A673 (cell line): ENCODE results near the gene PHAF1. TPM values are rescaled to one million over a fixed set of nuclear protein-coding genes. Genes with fewer than 3 reads are reported as not detected.

Source experiments
- BruUV-seq: library from RNA; stranded (reverse); fragments of 400-500 nt; replicated peaks from 2 replicates; lab custom pipeline; 2021; lab: Mats Ljungman, UMichigan
- CTCF ChIA-PET: fragments of 300-600 bp; sonication (Branson Sonifier 250); formaldehyde crosslinking; loops from one replicate; lab custom pipeline; 2022; ENCODE audit warnings: antibody characterized with exemption; lab: Charles Lee
- POLR2A ChIA-PET: fragments of 300-600 bp; sonication (Branson Sonifier 250); formaldehyde crosslinking; loops from one replicate; lab custom pipeline; 2022; ENCODE audit warnings: antibody characterized with exemption; ENCODE audit not compliant: low non-redundant PET; lab: Charles Lee
- DNase-seq: peaks from one replicate; pipeline ENCODE4 v3.0.0-alpha.2; 2015; ENCODE audit warnings: low spot score
- H3K27ac ChIP-seq: fragments of 200-600 bp; sonication (generic); 2 replicates; pipeline ENCODE4 v1.5.1; 2016; ENCODE audit warnings: mixed run types, low read depth, mild to moderate bottlenecking, mixed read lengths, antibody characterized with exemption, low read length; ENCODE audit not compliant: poor library complexity, severe bottlenecking
- H3K27me3 ChIP-seq: fragments of 200-600 bp; sonication (generic); replicated peaks from 2 replicates; pipeline ENCODE4 v1.6.1; 2017; ENCODE audit warnings: mixed run types, low read depth, mild to moderate bottlenecking, mixed read lengths, antibody characterized with exemption, low read length; ENCODE audit not compliant: insufficient read depth, poor library complexity
- H3K36me3 ChIP-seq: fragments of 200-600 bp; sonication (generic); 2 replicates; pipeline ENCODE4 v1.6.1; 2016; ENCODE audit warnings: mixed run types, mild to moderate bottlenecking, mixed read lengths, antibody characterized with exemption, low read length; ENCODE audit not compliant: insufficient read depth, poor library complexity, severe bottlenecking
- H3K4me1 ChIP-seq: fragments of 200-600 bp; sonication (generic); 2 replicates; pipeline ENCODE4 v1.6.1; 2017; ENCODE audit warnings: mixed run types, mild to moderate bottlenecking, mixed read lengths, antibody characterized with exemption, low read length; ENCODE audit not compliant: insufficient read depth, poor library complexity, severe bottlenecking
- H3K4me3 ChIP-seq: fragments of 200-600 bp; sonication (generic); 2 replicates; pipeline ENCODE4 v1.5.1; 2016; ENCODE audit warnings: low read depth, mixed run types, mild to moderate bottlenecking, mixed read lengths, low read length; ENCODE audit not compliant: poor library complexity, severe bottlenecking
- H3K9me3 ChIP-seq: fragments of 200-600 bp; sonication (generic); 2 replicates; pipeline ENCODE4 v1.6.1; 2016; ENCODE audit warnings: mixed run types, low read depth, mild to moderate bottlenecking, mixed read lengths, antibody characterized with exemption, low read length; ENCODE audit not compliant: poor library complexity, severe bottlenecking
- EZH2 ChIP-seq: fragments of 200-600 bp; sonication (generic); IDR thresholded peaks from 2 replicates; pipeline ENCODE4 v1.6.1; 2017; ENCODE audit warnings: borderline replicate concordance, low read depth, mild to moderate bottlenecking, mixed read lengths, antibody characterized with exemption, low read length; ENCODE audit not compliant: poor library complexity, severe bottlenecking
- intact Hi-C: fragments of 100-400 bp; cut with micrococcal nuclease; formaldehyde crosslinking; loops from one replicate; pipeline ENCODE4 v1.10.0; 2022; ENCODE audit not compliant: unreplicated experiment
- total RNA-seq: library from RNA; stranded (reverse); gene quantifications from 2 replicates; pipeline ENCODE4 v1.2.3, GENCODE V29; 2021
- TF ChIP-seq, protein P1 (sequence below): fragments of 300-800, 200-600 bp; sonication (generic); conservative IDR thresholded peaks from 2 replicates; pipeline ENCODE4 v1.5.1; 2017; ENCODE audit warnings: low read depth, mild to moderate bottlenecking, antibody characterized with exemption, low read length, moderate library complexity, mixed read lengths

PHAF1 gene
- total RNA-seq, 1 experiment from 2014 or later = 23.2 TPM

GRCh38 chr16:67190448-67191399 lies 81.0 kb downstream of the PHAF1 start:
- no peak for TF ChIP-seq EZH2
- TF ChIP-seq, protein P1, sequence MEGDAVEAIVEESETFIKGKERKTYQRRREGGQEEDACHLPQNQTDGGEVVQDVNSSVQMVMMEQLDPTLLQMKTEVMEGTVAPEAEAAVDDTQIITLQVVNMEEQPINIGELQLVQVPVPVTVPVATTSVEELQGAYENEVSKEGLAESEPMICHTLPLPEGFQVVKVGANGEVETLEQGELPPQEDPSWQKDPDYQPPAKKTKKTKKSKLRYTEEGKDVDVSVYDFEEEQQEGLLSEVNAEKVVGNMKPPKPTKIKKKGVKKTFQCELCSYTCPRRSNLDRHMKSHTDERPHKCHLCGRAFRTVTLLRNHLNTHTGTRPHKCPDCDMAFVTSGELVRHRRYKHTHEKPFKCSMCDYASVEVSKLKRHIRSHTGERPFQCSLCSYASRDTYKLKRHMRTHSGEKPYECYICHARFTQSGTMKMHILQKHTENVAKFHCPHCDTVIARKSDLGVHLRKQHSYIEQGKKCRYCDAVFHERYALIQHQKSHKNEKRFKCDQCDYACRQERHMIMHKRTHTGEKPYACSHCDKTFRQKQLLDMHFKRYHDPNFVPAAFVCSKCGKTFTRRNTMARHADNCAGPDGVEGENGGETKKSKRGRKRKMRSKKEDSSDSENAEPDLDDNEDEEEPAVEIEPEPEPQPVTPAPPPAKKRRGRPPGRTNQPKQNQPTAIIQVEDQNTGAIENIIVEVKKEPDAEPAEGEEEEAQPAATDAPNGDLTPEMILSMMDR = no peak
- H3K9me3 ChIP-seq = no peaks in the 10 kb centered on the region
- ChIA-PET POLR2A (no interaction called here), CTCF (no interaction called here)
- no peak overlapping the region for H3K4me3 ChIP-seq
- intact Hi-C loops = no loop called here
- H3K27me3 ChIP-seq = no peaks in the 10 kb centered on the region
- no peak overlapping the region for H3K27ac ChIP-seq
- H3K4me1 ChIP-seq = peaks cover 18% of the 10 kb centered on the region
- no TSS peak for BruUV-seq
- DNase-seq = no peak
- H3K36me3 ChIP-seq = peaks cover 25% of the 10 kb centered on the region

DNA sequence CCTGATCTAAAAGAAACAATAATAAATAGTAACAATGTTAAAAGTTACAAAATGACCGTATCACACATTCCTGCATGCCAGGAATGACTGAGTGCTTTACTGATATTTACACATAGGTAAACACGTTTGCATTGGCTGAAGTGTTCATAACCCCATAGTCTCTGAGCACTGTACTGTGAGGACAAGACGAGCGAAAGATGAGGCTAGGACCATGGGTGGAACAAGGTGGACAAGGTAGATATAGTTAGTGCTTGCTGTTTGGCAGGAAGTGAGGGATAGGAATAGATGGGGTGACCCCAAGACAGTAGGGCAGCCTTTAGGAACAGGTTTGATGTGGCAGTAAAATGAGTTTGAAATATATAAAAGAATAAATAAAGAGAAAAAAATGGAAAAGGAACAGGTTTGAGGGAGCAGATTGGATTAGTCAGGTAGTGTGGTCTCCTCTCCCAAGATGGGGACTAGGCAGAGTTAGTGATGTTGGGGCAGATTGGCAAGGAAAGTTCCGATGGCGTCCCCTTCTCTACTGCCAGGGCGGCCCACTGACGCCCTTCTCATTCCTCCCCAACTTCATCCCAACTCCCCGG lies 81.8 kb downstream of the PHAF1 start:
- Histone ChIP-seq H3K27ac (peak overlapping the region; percentile 85), H3K9me3 (no peaks in the 10 kb centered on the region), H3K4me3 (peak overlapping the region; percentile 98), H3K36me3 (peaks cover 33% of the 10 kb centered on the region), H3K4me1 (peaks cover 18% of the 10 kb centered on the region), H3K27me3 (no peaks in the 10 kb centered on the region)
- no TSS peak for BruUV-seq
- intact Hi-C loops = no loop called here
- POLR2A ChIA-PET = no interaction called here
- TF ChIP-seq EZH2 = no peak
- TF ChIP-seq, protein P1 = no peak
- no peak for DNase-seq
- CTCF ChIA-PET = no interaction called here

- TSS peak; percentile 58 for BruUV-seq
- TF ChIP-seq EZH2 = no peak
- TF ChIP-seq, protein P1 = no peak
- H3K4me3 ChIP-seq = peak within 1 kb of the TSS; percentile 98
- intact Hi-C loops = no loop called here
- H3K9me3 ChIP-seq = no peaks in the 10 kb centered on the region
- H3K27ac ChIP-seq = peak within 1 kb of the TSS; percentile 85
- H3K36me3 ChIP-seq = peaks cover 39% of the 10 kb centered on the region
- ChIA-PET CTCF (interaction anchor here (0.6 kb wide), 1 partner anchor 135 kb away, joined by 3 read pairs; the partner anchor contains the start of genes KCTD19 and LRRC36), POLR2A (no interaction called here)
- DNase-seq = peak; percentile 95
- peaks cover 18% of the 10 kb centered on the region for H3K4me1 ChIP-seq
- no peaks in the 10 kb centered on the region for H3K27me3 ChIP-seq
Measured at GRCh38 chr16:67191995-67192681, 82.4 kb downstream of the PHAF1 start, which contains the start of gene E2F4. TSS of gene E2F4 (plus strand) at chr16:67192155. CDS start at chr16:67192228, 73 bp downstream.
